Activated B cell treated with CpG ODN at 0.5 μM for 24 hours (primary cell): Measurements from ENCODE around the gene MYO10. TPM values are rescaled to one million over a fixed set of nuclear protein-coding genes. Genes with fewer than 3 reads are reported as not detected.

Experiments
- ATAC-seq: fragments of 200-7000 bp; cut with Tn5 transposase; one replicate; pipeline ENCODE4 v1.10.0; 2021; ENCODE audit warnings: low read depth, mild to moderate bottlenecking, moderate library complexity
- CTCF ChIA-PET: fragments of 350-600 bp; sonication (Branson Sonifier 250); formaldehyde crosslinking; loops from one replicate; lab custom pipeline; 2021; ENCODE audit warnings: antibody characterized with exemption; lab: Charles Lee
- POLR2A ChIA-PET: fragments of 350-600 bp; sonication (Branson Sonifier 250); formaldehyde crosslinking; loops from one replicate; lab custom pipeline; 2021; ENCODE audit warnings: antibody characterized with exemption; lab: Charles Lee
- DNase-seq: peaks from one replicate; pipeline ENCODE4 v3.0.0; 2022
- H3K27ac Mint-ChIP-seq: one replicate; pipeline ENCODE4 v1.8.0; 2020; ENCODE audit warnings: mixed read lengths
- H3K27me3 Mint-ChIP-seq: one replicate; pipeline ENCODE4 v1.8.0; 2021; ENCODE audit warnings: mixed read lengths
- H3K36me3 Mint-ChIP-seq: one replicate; pipeline ENCODE4 v1.8.0; 2021; ENCODE audit warnings: low read depth, mixed read lengths
- H3K4me1 Mint-ChIP-seq: one replicate; pipeline ENCODE4 v1.8.0; 2021; ENCODE audit warnings: mixed read lengths
- H3K4me3 Mint-ChIP-seq: one replicate; pipeline ENCODE4 v1.8.0; 2020; ENCODE audit warnings: mild to moderate bottlenecking, mixed read lengths
- H3K9me3 Mint-ChIP-seq: one replicate; pipeline ENCODE4 v1.8.0; 2020; ENCODE audit warnings: mixed read lengths
- CTCF ChIP-seq: fragments of 200-600 bp; IDR thresholded peaks from one replicate; pipeline ENCODE4 v1.8.0; 2022; ENCODE audit warnings: antibody characterized with exemption, mild to moderate bottlenecking
- intact Hi-C: fragments of 100-400 bp; cut with micrococcal nuclease; formaldehyde crosslinking; loops from one replicate; pipeline ENCODE4 v1.15.1; 2024
- total RNA-seq: library from RNA; stranded (reverse); gene quantifications from 2 replicates; pipeline ENCODE4 v1.2.3, GENCODE V29; 2022

MYO10 gene
- total RNA-seq, 1 donor from 2014 or later = 0.13 TPM

- H3K27ac Mint-ChIP-seq = no peak overlapping the region
- intact Hi-C loops = no loop called here
- no peaks in the 10 kb centered on the region for H3K9me3 Mint-ChIP-seq
- H3K27me3 Mint-ChIP-seq = no peaks in the 10 kb centered on the region
- H3K4me1 Mint-ChIP-seq = no peaks in the 10 kb centered on the region
- no peak for DNase-seq
- TF ChIP-seq CTCF = no peak
- CTCF ChIA-PET = no interaction called here
- H3K4me3 Mint-ChIP-seq = no peak overlapping the region
- H3K36me3 Mint-ChIP-seq = no peaks in the 10 kb centered on the region
- POLR2A ChIA-PET = no interaction called here
- ATAC-seq = no peak
These were observed 108.3 kb downstream of the MYO10 start for GRCh38 chr5:16827755-16828154.

- Mint-ChIP-seq H3K27me3 (no peaks in the 10 kb centered on the region), H3K4me1 (no peaks in the 10 kb centered on the region), H3K27ac (no peak overlapping the region), H3K36me3 (no peaks in the 10 kb centered on the region), H3K9me3 (no peaks in the 10 kb centered on the region), H3K4me3 (no peak overlapping the region)
- intact Hi-C loops = no loop called here
- DNase-seq (no peak), ATAC-seq (no peak)
- ChIA-PET POLR2A (no interaction called here), CTCF (no interaction called here)
- no peak for TF ChIP-seq CTCF
These were observed 109.5 kb downstream of the MYO10 start for GRCh38 chr5:16826379-16827125.

GRCh38 chr5:16819522-16820167, 116.4 kb downstream of the MYO10 start:
- no peaks in the 10 kb centered on the region for H3K4me1 Mint-ChIP-seq
- H3K36me3 Mint-ChIP-seq = no peaks in the 10 kb centered on the region
- H3K4me3 Mint-ChIP-seq = no peak overlapping the region
- ATAC-seq (no peak), DNase-seq (no peak)
- no peaks in the 10 kb centered on the region for H3K9me3 Mint-ChIP-seq
- TF ChIP-seq CTCF = no peak
- CTCF ChIA-PET = no interaction called here
- intact Hi-C loops = no loop called here
- no peaks in the 10 kb centered on the region for H3K27me3 Mint-ChIP-seq
- POLR2A ChIA-PET = no interaction called here
- no peak overlapping the region for H3K27ac Mint-ChIP-seq

GRCh38 chr5:16815432-16815831, 120.7 kb downstream of the MYO10 start:
- Mint-ChIP-seq H3K36me3 (no peaks in the 10 kb centered on the region), H3K27ac (no peak overlapping the region), H3K9me3 (no peaks in the 10 kb centered on the region), H3K27me3 (no peaks in the 10 kb centered on the region), H3K4me3 (no peak overlapping the region), H3K4me1 (no peaks in the 10 kb centered on the region)
- DNase-seq = no peak
- no peak for TF ChIP-seq CTCF
- POLR2A ChIA-PET = no interaction called here
- intact Hi-C loops = no loop called here
- CTCF ChIA-PET = no interaction called here
- ATAC-seq = no peak

GRCh38 chr5:16812911-16813310, 123.2 kb downstream of the MYO10 start:
- Mint-ChIP-seq H3K27me3 (no peaks in the 10 kb centered on the region), H3K4me3 (no peak overlapping the region), H3K4me1 (no peaks in the 10 kb centered on the region), H3K27ac (no peak overlapping the region), H3K36me3 (no peaks in the 10 kb centered on the region), H3K9me3 (no peaks in the 10 kb centered on the region)
- intact Hi-C loops = no loop called here
- ChIA-PET POLR2A (no interaction called here), CTCF (no interaction called here)
- ATAC-seq = no peak
- no peak for TF ChIP-seq CTCF
- DNase-seq = no peak
